ENCODE data around the gene TSEN34.

DNA sequence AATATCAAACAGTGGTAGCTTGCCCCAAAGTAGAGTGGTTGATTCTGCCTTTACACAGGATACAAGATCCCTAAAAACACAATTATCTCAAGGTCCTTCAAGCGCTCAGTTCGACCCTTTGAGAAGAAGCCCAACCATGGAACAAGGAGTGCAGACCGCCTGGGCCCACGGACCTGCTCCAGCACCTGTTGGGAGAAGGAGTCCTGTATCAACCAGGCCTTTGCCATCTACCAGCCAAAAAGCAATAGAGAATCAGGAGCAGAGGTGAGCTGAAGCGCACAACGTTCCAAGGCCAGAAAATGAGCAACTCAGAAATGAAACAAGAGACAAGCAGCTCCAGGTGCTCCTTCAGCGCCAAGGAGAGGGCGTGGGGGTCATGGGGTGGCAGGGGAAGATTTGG lies 38.0 kb downstream of the TSEN34 start:
- TF ChIP-seq POLR2AphosphoS5 (IDR thresholded peaks at IDR 0.05), result no peak
- TF ChIP-seq, protein P1, sequence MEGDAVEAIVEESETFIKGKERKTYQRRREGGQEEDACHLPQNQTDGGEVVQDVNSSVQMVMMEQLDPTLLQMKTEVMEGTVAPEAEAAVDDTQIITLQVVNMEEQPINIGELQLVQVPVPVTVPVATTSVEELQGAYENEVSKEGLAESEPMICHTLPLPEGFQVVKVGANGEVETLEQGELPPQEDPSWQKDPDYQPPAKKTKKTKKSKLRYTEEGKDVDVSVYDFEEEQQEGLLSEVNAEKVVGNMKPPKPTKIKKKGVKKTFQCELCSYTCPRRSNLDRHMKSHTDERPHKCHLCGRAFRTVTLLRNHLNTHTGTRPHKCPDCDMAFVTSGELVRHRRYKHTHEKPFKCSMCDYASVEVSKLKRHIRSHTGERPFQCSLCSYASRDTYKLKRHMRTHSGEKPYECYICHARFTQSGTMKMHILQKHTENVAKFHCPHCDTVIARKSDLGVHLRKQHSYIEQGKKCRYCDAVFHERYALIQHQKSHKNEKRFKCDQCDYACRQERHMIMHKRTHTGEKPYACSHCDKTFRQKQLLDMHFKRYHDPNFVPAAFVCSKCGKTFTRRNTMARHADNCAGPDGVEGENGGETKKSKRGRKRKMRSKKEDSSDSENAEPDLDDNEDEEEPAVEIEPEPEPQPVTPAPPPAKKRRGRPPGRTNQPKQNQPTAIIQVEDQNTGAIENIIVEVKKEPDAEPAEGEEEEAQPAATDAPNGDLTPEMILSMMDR (IDR thresholded peaks at IDR 0.05), result no peak
- no peak for TF ChIP-seq EP300 (IDR thresholded peaks at IDR 0.05; ENCODE audit: low read depth)

Measured in transverse colon (tissue), 4 donors.